Gastrocnemius medialis (tissue), 4 donors: ENCODE data around the gene SBK3. TPM values are rescaled to one million over a fixed set of nuclear protein-coding genes. Genes with fewer than 3 reads are reported as not detected.

Source experiments
- ATAC-seq, 2 donors: fragments of 150-250 bp; one replicate each; pipeline ENCODE4 v1.9.1; 2016
- DNase-seq, 2 donors: peaks; one replicate each; pipeline ENCODE4 v3.0.0-alpha.2; 2019
- H3K27ac ChIP-seq, 4 donors: fragments of 200-600 bp; sonication (generic); 1 replicate in 1 of 4; 2 replicates in 3 of 4; pipeline ENCODE4 v1.5.1; 2016 to 2018; ENCODE audit warnings: mild to moderate bottlenecking in 2 of 4, moderate library complexity in 1 of 4
- H3K27me3 ChIP-seq, 3 donors: fragments of 200-600 bp; sonication (generic) in 2 of 3; 1 replicate in 1 of 3; 2 replicates in 2 of 3; pipeline versions ENCODE4 v1.5.1 to v1.6.0; 2016 to 2019; ENCODE audit warnings: mild to moderate bottlenecking in 1 of 3, moderate library complexity in 1 of 3
- H3K36me3 ChIP-seq, 2 donors: fragments of 200-600 bp; sonication (generic) in 1 of 2; one replicate each; pipeline ENCODE4 v1.5.1; 2017 to 2018
- H3K4me1 ChIP-seq, 2 donors: fragments of 200-600 bp; sonication (generic) in 1 of 2; one replicate each; pipeline ENCODE4 v1.5.1; 2016 to 2017; ENCODE audit warnings: mild to moderate bottlenecking in 2 of 2
- H3K4me3 ChIP-seq, 4 donors: fragments of 200-600 bp; sonication (generic) in 3 of 4; 1 replicate in 1 of 4; 2 replicates in 3 of 4; pipeline ENCODE4 v1.5.1; 2016 to 2019; ENCODE audit warnings: mild to moderate bottlenecking in 2 of 4
- H3K9me3 ChIP-seq, 3 donors: fragments of 200-600 bp; sonication (generic) in 2 of 3; 1 replicate in 1 of 3; 2 replicates in 2 of 3; pipeline ENCODE4 v1.5.1; 2016 to 2019
- CTCF ChIP-seq, 5 experiments: fragments of 450-650 bp in 3 of 5; fragments of 200-600 bp in 2 of 5; sonication (generic) in 2 of 5; IDR thresholded peaks in 4 of 5; conservative IDR thresholded peaks in 1 of 5; 1 replicate in 4 of 5; 2 replicates in 1 of 5; pipeline ENCODE4 v1.5.1; 2016 to 2019; ENCODE audit warnings: antibody characterized with exemption in 5 of 5, mild to moderate bottlenecking in 3 of 5, moderate library complexity in 3 of 5
- POLR2A ChIP-seq, 2 donors: fragments of 450-650 bp; IDR thresholded peaks; one replicate each; pipeline ENCODE4 v1.6.1; 2017; ENCODE audit warnings: antibody characterized with exemption in 2 of 2, mild to moderate bottlenecking in 2 of 2, moderate library complexity in 2 of 2
- in situ Hi-C, 4 donors: fragments of 200-750 bp; cut with MboI; loops; one replicate each; pipeline versions ENCODE4 v1.15.0 to v1.8.0; 2017; ENCODE audit warnings: low sequenced_read_pairs in 4 of 4
- intact Hi-C: fragments of 100-400 bp; cut with DNase I; formaldehyde crosslinking; loops from one replicate; pipeline ENCODE4 v1.15.1; 2023; ENCODE audit warnings: low total_unique reads
- total RNA-seq, 4 donors: library from RNA; depleted of rRNA; stranded (reverse); fragments of >200 nt; gene quantifications; one replicate each; pipeline versions ENCODE4 v1.1.0 to v1.2.3, GENCODE V29; 2016

SBK3 gene
- total RNA-seq, 4 donors from 2014 or later, result 3.1 to 24.1 (median 6.8) TPM

GRCh38 chr19:55567708-55568328, 22.5 kb upstream of the SBK3 start:
- ATAC-seq (no peak), DNase-seq (no peak)
- no peak for TF ChIP-seq CTCF (IDR thresholded peaks at IDR 0.05 in 4 of 5, conservative IDR thresholded peaks at IDR 0.05 in 1 of 5)
- TF ChIP-seq POLR2A (IDR thresholded peaks at IDR 0.05), result no peak
- H3K4me3 ChIP-seq, result no peak overlapping the region
- H3K27me3 ChIP-seq, result no peaks in the 10 kb centered on the region
- no peak overlapping the region for H3K27ac ChIP-seq
- intact Hi-C loops, result no loop called here
- no peaks in the 10 kb centered on the region for H3K36me3 ChIP-seq
- in situ Hi-C loops, result no loop called here
- no peaks in the 10 kb centered on the region for H3K9me3 ChIP-seq
- peaks cover 9 to 11% of the 10 kb centered on the region in 2 donors for H3K4me1 ChIP-seq

DNA sequence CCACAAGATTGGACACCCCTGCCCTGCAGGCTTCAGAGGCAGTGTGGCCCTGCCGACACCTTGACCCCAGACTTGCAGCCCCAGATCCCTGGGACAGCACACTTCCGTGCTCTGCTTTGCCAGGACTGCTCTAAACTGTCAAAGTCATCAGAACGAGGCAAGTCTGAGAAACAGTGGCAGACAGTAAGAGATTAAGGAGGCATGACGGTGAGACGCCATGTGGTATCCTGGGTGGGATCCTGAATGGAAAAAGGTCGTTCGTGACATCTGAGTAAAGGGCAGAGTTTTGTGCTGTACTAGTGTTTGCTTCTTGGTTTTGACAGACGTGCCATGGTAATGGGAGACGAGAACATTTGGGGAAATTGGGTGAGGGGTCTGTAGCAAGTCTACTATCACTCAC, 21.5 kb upstream of the SBK3 start:
- TF ChIP-seq CTCF (IDR thresholded peaks at IDR 0.05 in 4 of 5, conservative IDR thresholded peaks at IDR 0.05 in 1 of 5) (no peak), POLR2A (IDR thresholded peaks at IDR 0.05) (no peak)
- H3K4me1 ChIP-seq, result peaks cover 9 to 11% of the 10 kb centered on the region in 2 donors
- in situ Hi-C loops (no loop called here), intact Hi-C loops (no loop called here)
- ATAC-seq (no peak), DNase-seq (no peak)
- H3K27ac ChIP-seq, result no peak overlapping the region
- no peaks in the 10 kb centered on the region for H3K9me3 ChIP-seq
- no peak overlapping the region for H3K4me3 ChIP-seq
- no peaks in the 10 kb centered on the region for H3K27me3 ChIP-seq
- H3K36me3 ChIP-seq, result no peaks in the 10 kb centered on the region

GRCh38 chr19:55563261-55563690, 17.9 kb upstream of the SBK3 start:
- H3K4me3 ChIP-seq, result peak overlapping the region in 1 of 4 donors; percentile 16
- H3K9me3 ChIP-seq, result no peaks in the 10 kb centered on the region
- intact Hi-C loops, result loop anchor here (1.0 to 5.0 kb wide), 2 partner anchors 17 to 34 kb away; partner anchors contain the start of genes FIZ1 and ZNF579
- H3K27ac ChIP-seq, result peak overlapping the region; percentile 79 to 93 (median 84)
- ATAC-seq (peak; percentile 95 to 97), DNase-seq (peak; percentile 64 to 83)
- H3K27me3 ChIP-seq, result no peaks in the 10 kb centered on the region
- TF ChIP-seq POLR2A (IDR thresholded peaks at IDR 0.05), result peak; percentile 79
- no peak for TF ChIP-seq CTCF (IDR thresholded peaks at IDR 0.05 in 4 of 5, conservative IDR thresholded peaks at IDR 0.05 in 1 of 5)
- in situ Hi-C loops, result no loop called here
- H3K4me1 ChIP-seq, result peaks cover 9 to 14% of the 10 kb centered on the region in 2 donors
- no peaks in the 10 kb centered on the region for H3K36me3 ChIP-seq

- Histone ChIP-seq H3K36me3 (no peaks in the 10 kb centered on the region), H3K27ac (no peak overlapping the region), H3K4me1 (peaks cover 26 to 35% of the 10 kb centered on the region in 2 donors), H3K27me3 (no peaks in the 10 kb centered on the region), H3K9me3 (no peaks in the 10 kb centered on the region), H3K4me3 (no peak overlapping the region)
- in situ Hi-C loops (no loop called here), intact Hi-C loops (loop anchor here (5.0 kb wide), 1 partner anchor 38 kb away; the partner anchor contains the start of gene FIZ1)
- no peak for ATAC-seq
- no peak for TF ChIP-seq POLR2A (IDR thresholded peaks at IDR 0.05)
- DNase-seq, result no peak
Observed at GRCh38 chr19:55559684-55560083, 14.3 kb upstream of the SBK3 start.

DNA sequence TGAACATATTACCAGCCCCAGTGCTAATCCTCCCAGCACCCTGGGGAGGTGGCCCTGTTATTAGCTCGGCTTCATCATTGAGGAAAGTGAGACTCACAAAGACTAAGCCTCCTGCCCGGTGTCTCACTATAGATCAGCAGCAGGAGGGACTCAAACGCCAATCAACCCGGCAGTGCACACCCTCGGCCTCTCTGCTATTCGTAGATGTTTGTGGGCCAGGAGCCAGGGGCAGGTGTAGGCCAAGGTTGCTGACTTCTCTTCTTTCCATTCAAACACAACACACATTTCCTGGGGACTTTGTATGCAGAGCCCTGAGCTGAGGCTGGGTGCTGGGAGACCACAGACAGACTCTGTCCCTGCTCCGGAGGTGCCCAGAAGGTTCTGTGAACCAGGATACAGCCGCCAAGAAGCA, 9.4 kb upstream of the SBK3 start:
- DNase-seq, result peak in 1 of 2 donors; percentile 43
- H3K27ac ChIP-seq, result peak overlapping the region; percentile 21 to 88 (median 67)
- peaks cover 43 to 50% of the 10 kb centered on the region in 2 donors for H3K4me1 ChIP-seq
- peak overlapping the region in 1 of 4 donors; percentile 11 for H3K4me3 ChIP-seq
- in situ Hi-C loops (no loop called here), intact Hi-C loops (no loop called here)
- H3K27me3 ChIP-seq, result no peaks in the 10 kb centered on the region
- H3K9me3 ChIP-seq, result no peaks in the 10 kb centered on the region
- peak; percentile 32 to 57 for ATAC-seq
- no peak for TF ChIP-seq POLR2A (IDR thresholded peaks at IDR 0.05)
- no peak for TF ChIP-seq CTCF (IDR thresholded peaks at IDR 0.05 in 4 of 5, conservative IDR thresholded peaks at IDR 0.05 in 1 of 5)
- no peaks in the 10 kb centered on the region for H3K36me3 ChIP-seq
